ENCODE measurements around the gene NDP. TPM values are rescaled to one million over a fixed set of nuclear protein-coding genes. Genes with fewer than 3 reads are reported as not detected.

NDP gene
- total RNA-seq, 2 experiments from 2014 or later, result not detected

GRCh38 chrX:43998374-43998773 is 25.2 kb upstream of the NDP start:
- Mint-ChIP-seq H3K27ac (no peak overlapping the region), H3K27me3 (no peaks in the 10 kb centered on the region), H3K9me3 (ENCODE audit: low read depth) (no peaks in the 10 kb centered on the region), H3K4me3 (no peak overlapping the region), H3K4me1 (no peaks in the 10 kb centered on the region), H3K36me3 (ENCODE audit: low read depth) (no peaks in the 10 kb centered on the region)
- DNase-seq (no peak), ATAC-seq (no peak)
- ChIA-PET CTCF (no interaction called here), POLR2A (no interaction called here)
- intact Hi-C loops (cut with DNase I, micrococcal nuclease), result no loop called here

DNA sequence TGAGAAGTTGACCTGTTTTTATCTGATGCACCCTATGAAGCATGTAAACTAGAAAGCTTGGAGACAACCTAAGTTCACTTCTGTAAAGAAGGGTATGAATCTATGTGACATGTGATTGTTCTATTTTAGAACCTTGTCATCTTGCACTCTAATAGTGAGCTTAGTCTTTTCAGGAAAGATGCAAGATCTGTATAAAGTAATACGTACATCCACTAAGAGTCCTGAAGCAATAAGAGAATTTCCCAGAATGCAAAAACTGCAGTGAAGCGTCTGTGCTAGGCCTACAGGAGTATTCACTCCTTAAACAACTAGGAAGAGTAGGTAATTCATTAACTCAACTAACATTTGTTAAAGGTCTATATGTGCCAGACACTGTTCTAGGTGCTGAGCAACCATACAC is 23.3 kb upstream of the NDP start:
- no peak overlapping the region for H3K27ac Mint-ChIP-seq
- H3K36me3 Mint-ChIP-seq (ENCODE audit: low read depth), result no peaks in the 10 kb centered on the region
- H3K4me3 Mint-ChIP-seq, result no peak overlapping the region
- intact Hi-C loops (cut with DNase I, micrococcal nuclease), result no loop called here
- H3K27me3 Mint-ChIP-seq, result no peaks in the 10 kb centered on the region
- POLR2A ChIA-PET, result no interaction called here
- no peaks in the 10 kb centered on the region for H3K9me3 Mint-ChIP-seq (ENCODE audit: low read depth)
- ATAC-seq, result no peak
- DNase-seq, result no peak
- no peaks in the 10 kb centered on the region for H3K4me1 Mint-ChIP-seq
- CTCF ChIA-PET, result no interaction called here

DNA sequence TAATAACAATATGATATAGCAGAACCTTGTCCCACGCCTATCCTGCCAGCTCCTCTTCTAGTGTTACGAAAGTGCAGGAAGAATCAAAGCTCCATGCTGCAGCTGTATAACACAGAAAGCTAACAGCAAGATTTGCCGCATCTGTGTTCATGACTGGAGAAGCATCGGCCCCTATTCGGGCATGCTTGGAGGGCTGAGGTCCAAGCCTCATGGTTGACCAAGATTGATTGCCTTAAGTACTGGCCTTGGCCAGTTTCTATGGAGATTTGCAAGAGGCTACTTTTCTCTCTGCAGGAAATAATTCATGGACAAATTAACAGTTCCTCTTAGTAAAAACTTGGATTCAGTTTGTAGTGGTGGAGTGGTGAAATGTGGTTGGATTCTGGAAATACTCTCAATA is 12.9 kb upstream of the NDP start:
- ATAC-seq, result no peak
- Mint-ChIP-seq H3K4me3 (no peak overlapping the region), H3K9me3 (ENCODE audit: low read depth) (no peaks in the 10 kb centered on the region), H3K27me3 (no peaks in the 10 kb centered on the region), H3K36me3 (ENCODE audit: low read depth) (no peaks in the 10 kb centered on the region), H3K27ac (no peak overlapping the region), H3K4me1 (no peaks in the 10 kb centered on the region)
- POLR2A ChIA-PET, result no interaction called here
- CTCF ChIA-PET, result no interaction called here
- intact Hi-C loops (cut with DNase I, micrococcal nuclease), result no loop called here
- no peak for DNase-seq

GRCh38 chrX:43985511-43985910 is 12.3 kb upstream of the NDP start:
- ATAC-seq, result no peak
- Mint-ChIP-seq H3K9me3 (ENCODE audit: low read depth) (no peaks in the 10 kb centered on the region), H3K36me3 (ENCODE audit: low read depth) (no peaks in the 10 kb centered on the region), H3K4me3 (no peak overlapping the region), H3K4me1 (no peaks in the 10 kb centered on the region), H3K27ac (no peak overlapping the region), H3K27me3 (no peaks in the 10 kb centered on the region)
- intact Hi-C loops (cut with DNase I, micrococcal nuclease), result no loop called here
- CTCF ChIA-PET, result interaction anchor here (0.6 kb wide), 1 partner anchor 499 kb away, joined by 3 read pairs; no protein-coding TSS in a partner anchor
- no peak for DNase-seq
- POLR2A ChIA-PET, result no interaction called here

GRCh38 chrX:43978226-43978625 is 5.0 kb upstream of the NDP start:
- ATAC-seq (no peak), DNase-seq (no peak)
- Mint-ChIP-seq H3K4me1 (peaks cover 6% of the 10 kb centered on the region), H3K36me3 (ENCODE audit: low read depth) (no peaks in the 10 kb centered on the region), H3K4me3 (no peak overlapping the region), H3K27me3 (peaks cover 10% of the 10 kb centered on the region), H3K27ac (no peak overlapping the region), H3K9me3 (ENCODE audit: low read depth) (no peaks in the 10 kb centered on the region)
- POLR2A ChIA-PET, result no interaction called here
- CTCF ChIA-PET, result interaction anchor here (0.6 to 1.5 kb wide), 2 partner anchors 20 to 30 kb away, joined by 3 read pairs; no protein-coding TSS in a partner anchor
- intact Hi-C loops (cut with DNase I, micrococcal nuclease), result no loop called here

DNA sequence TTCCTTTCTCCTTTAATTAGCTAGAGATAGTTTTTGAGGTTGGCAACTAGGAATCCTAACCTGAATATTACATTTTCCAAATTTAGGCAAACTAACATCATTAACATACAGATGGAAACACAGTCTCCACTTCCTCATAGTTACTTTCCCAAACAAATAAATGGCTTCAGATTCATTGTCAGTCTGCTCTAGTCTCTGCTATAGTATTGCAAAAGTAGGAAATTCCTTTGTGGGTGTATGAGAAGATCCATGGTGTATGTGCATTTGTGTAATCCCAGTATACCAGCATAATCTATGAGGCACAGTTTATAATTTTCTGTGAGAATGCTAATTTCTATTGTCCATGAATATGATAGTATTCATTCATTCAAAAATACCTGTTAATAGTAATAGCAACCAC is 3.0 kb upstream of the NDP start:
- Mint-ChIP-seq H3K9me3 (ENCODE audit: low read depth) (no peaks in the 10 kb centered on the region), H3K27me3 (peaks cover 15% of the 10 kb centered on the region), H3K36me3 (ENCODE audit: low read depth) (no peaks in the 10 kb centered on the region), H3K4me1 (peaks cover 6% of the 10 kb centered on the region), H3K27ac (no peak overlapping the region), H3K4me3 (no peak overlapping the region)
- intact Hi-C loops (cut with DNase I, micrococcal nuclease), result no loop called here
- ChIA-PET CTCF (no interaction called here), POLR2A (no interaction called here)
- DNase-seq (no peak), ATAC-seq (no peak)

GRCh38 chrX:43975796-43976195 is 2.6 kb upstream of the NDP start:
- H3K36me3 Mint-ChIP-seq (ENCODE audit: low read depth), result no peaks in the 10 kb centered on the region
- ChIA-PET POLR2A (no interaction called here), CTCF (interaction anchor here (0.8 kb wide), 1 partner anchor 11 kb away, joined by 4 read pairs; no protein-coding TSS in a partner anchor)
- ATAC-seq (no peak), DNase-seq (no peak)
- no peaks in the 10 kb centered on the region for H3K9me3 Mint-ChIP-seq (ENCODE audit: low read depth)
- no peak overlapping the region for H3K4me3 Mint-ChIP-seq
- H3K27me3 Mint-ChIP-seq, result peaks cover 15% of the 10 kb centered on the region
- no peak overlapping the region for H3K27ac Mint-ChIP-seq
- H3K4me1 Mint-ChIP-seq, result peaks cover 7% of the 10 kb centered on the region
- intact Hi-C loops (cut with DNase I, micrococcal nuclease), result no loop called here

DNA sequence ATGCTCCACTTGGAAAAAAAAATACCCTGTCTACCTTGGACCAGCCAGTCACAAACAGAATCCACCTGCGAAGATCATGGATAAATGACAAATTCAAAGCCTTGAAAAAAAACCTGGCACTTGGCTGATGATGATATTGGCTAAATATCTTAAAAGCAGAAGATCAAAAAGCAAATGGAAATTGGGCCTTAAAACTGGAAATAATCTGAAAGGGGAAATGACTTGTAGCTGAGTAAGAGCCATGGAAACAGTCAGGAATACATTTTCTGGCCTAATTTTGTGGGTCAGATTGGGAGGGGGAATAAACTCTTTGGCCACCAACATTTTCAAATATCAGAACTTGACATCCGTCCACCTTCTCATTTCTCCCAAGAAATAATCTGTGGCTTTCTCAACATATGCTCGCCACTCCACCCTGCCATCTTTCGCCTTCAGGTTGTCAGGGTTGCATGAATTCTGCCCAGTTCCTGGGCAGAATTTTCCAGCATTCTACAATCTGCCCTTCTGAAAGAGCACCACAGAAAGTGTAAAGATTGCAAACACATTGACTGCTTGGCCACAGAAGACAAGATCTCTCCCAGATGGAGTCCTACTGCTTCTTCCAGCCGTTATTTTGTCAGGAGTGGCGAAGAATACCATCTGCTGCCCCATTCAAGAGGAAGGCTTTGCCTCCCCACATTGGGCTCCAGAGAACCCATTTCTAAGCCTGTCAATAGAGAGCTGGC is 1.7 kb upstream of the NDP start:
- no peak overlapping the region for H3K4me3 Mint-ChIP-seq
- peaks cover 9% of the 10 kb centered on the region for H3K4me1 Mint-ChIP-seq
- ChIA-PET CTCF (interaction anchor here (0.8 kb wide), 1 partner anchor 12 kb away, joined by 4 read pairs; no protein-coding TSS in a partner anchor), POLR2A (no interaction called here)
- no peaks in the 10 kb centered on the region for H3K9me3 Mint-ChIP-seq (ENCODE audit: low read depth)
- no peaks in the 10 kb centered on the region for H3K36me3 Mint-ChIP-seq (ENCODE audit: low read depth)
- intact Hi-C loops (cut with DNase I, micrococcal nuclease), result loop anchor here in 1 of 2 experiments (5.0 kb wide), 1 partner anchor 267 kb away; no protein-coding TSS in a partner anchor
- DNase-seq, result no peak
- H3K27me3 Mint-ChIP-seq, result peaks cover 15% of the 10 kb centered on the region
- no peak overlapping the region for H3K27ac Mint-ChIP-seq
- ATAC-seq, result no peak

GRCh38 chrX:43974100-43974475 is 898 bp upstream of the NDP start:
- Mint-ChIP-seq H3K9me3 (ENCODE audit: low read depth) (no peaks in the 10 kb centered on the region), H3K27me3 (peaks cover 15% of the 10 kb centered on the region), H3K4me3 (peak overlapping the region; percentile 59), H3K27ac (no peak overlapping the region), H3K36me3 (ENCODE audit: low read depth) (no peaks in the 10 kb centered on the region), H3K4me1 (peaks cover 9% of the 10 kb centered on the region)
- ChIA-PET POLR2A (no interaction called here), CTCF (interaction anchor here (0.6 to 0.7 kb wide), 2 partner anchors 12 to 160 kb away, joined by 3 read pairs; no protein-coding TSS in a partner anchor)
- ATAC-seq (no peak), DNase-seq (no peak)
- intact Hi-C loops (cut with DNase I, micrococcal nuclease), result loop anchor here in 1 of 2 experiments (5.0 kb wide), 1 partner anchor 268 kb away; no protein-coding TSS in a partner anchor

- intact Hi-C loops (cut with DNase I, micrococcal nuclease), result loop anchor here in 1 of 2 experiments (5.0 kb wide), 1 partner anchor 270 kb away; no protein-coding TSS in a partner anchor
- POLR2A ChIA-PET, result no interaction called here
- no peak for ATAC-seq
- Mint-ChIP-seq H3K36me3 (ENCODE audit: low read depth) (no peaks in the 10 kb centered on the region), H3K4me1 (peaks cover 9% of the 10 kb centered on the region), H3K4me3 (peak overlapping the region; percentile 59), H3K27me3 (peaks cover 15% of the 10 kb centered on the region), H3K27ac (no peak overlapping the region), H3K9me3 (ENCODE audit: low read depth) (no peaks in the 10 kb centered on the region)
- CTCF ChIA-PET, result interaction anchor here (1.2 kb wide), 1 partner anchor 14 kb away, joined by 4 read pairs; no protein-coding TSS in a partner anchor
- no peak for DNase-seq
Measured at GRCh38 chrX:43971966-43972961, 926 bp downstream of the NDP start.

- no peak overlapping the region for H3K4me3 Mint-ChIP-seq
- intact Hi-C loops (cut with DNase I, micrococcal nuclease), result loop anchor here in 1 of 2 experiments (5.0 kb wide), 1 partner anchor 272 kb away; no protein-coding TSS in a partner anchor
- H3K4me1 Mint-ChIP-seq, result peaks cover 9% of the 10 kb centered on the region
- ATAC-seq, result no peak
- CTCF ChIA-PET, result interaction anchor here (1.3 kb wide), 1 partner anchor 9 kb away, joined by 3 read pairs; no protein-coding TSS in a partner anchor
- POLR2A ChIA-PET, result no interaction called here
- peaks cover 15% of the 10 kb centered on the region for H3K27me3 Mint-ChIP-seq
- no peak overlapping the region for H3K27ac Mint-ChIP-seq
- no peak for DNase-seq
- H3K36me3 Mint-ChIP-seq (ENCODE audit: low read depth), result no peaks in the 10 kb centered on the region
- no peaks in the 10 kb centered on the region for H3K9me3 Mint-ChIP-seq (ENCODE audit: low read depth)
Measured at GRCh38 chrX:43970528-43970927, 2.7 kb downstream of the NDP start.
